GM19455 (cell line): ENCODE data around the gene OS9.
"Not testable (repeated sequence)": the region's sequence is repeated elsewhere in the genome, so short reads cannot be mapped to it uniquely, and the experiment has no call there.

ENCODE experiments used
- ATAC-seq: cut with Tn5 transposase; IDR thresholded peaks from one replicate; pipeline ENCODE4 v1.9.1; 2021; ENCODE audit not compliant: unreplicated experiment

Gene OS9

GRCh38 chr12:57694459-57695019 lies 607 bp downstream of the OS9 start:
- no peak for ATAC-seq

GRCh38 chr12:57695770-57696432 lies 2.0 kb downstream of the OS9 start:
- no peak for ATAC-seq

- ATAC-seq = no peak
These were observed 3.1 kb downstream of the OS9 start for GRCh38 chr12:57697076-57697475.

- no peak for ATAC-seq
These were observed 4.5 kb downstream of the OS9 start for GRCh38 chr12:57698414-57698813.

- no peak for ATAC-seq
These were observed 6.4 kb downstream of the OS9 start for GRCh38 chr12:57700317-57700716.

GRCh38 chr12:57707250-57707649 lies 13.3 kb downstream of the OS9 start:
- ATAC-seq = no peak

GRCh38 chr12:57708296-57708695 lies 14.4 kb downstream of the OS9 start:
- ATAC-seq = no peak

GRCh38 chr12:57712701-57713100 lies 18.8 kb downstream of the OS9 start:
- no peak for ATAC-seq

- no peak for ATAC-seq
These were observed 19.3 kb downstream of the OS9 start for GRCh38 chr12:57713209-57713608.

- ATAC-seq = not testable (repeated sequence)
These were observed 21.3 kb downstream of the OS9 start for GRCh38 chr12:57715036-57715748.

GRCh38 chr12:57715786-57716185 lies 21.9 kb downstream of the OS9 start:
- no peak for ATAC-seq

GRCh38 chr12:57716305-57716704 lies 22.4 kb downstream of the OS9 start:
- ATAC-seq = no peak

- no peak for ATAC-seq
These were observed 23.2 kb downstream of the OS9 start for GRCh38 chr12:57717131-57717530.

GRCh38 chr12:57717846-57718640 lies 24.1 kb downstream of the OS9 start:
- no peak for ATAC-seq

- ATAC-seq = no peak
These were observed 25.0 kb downstream of the OS9 start for GRCh38 chr12:57718641-57719528.

- no peak for ATAC-seq
These were observed 26.1 kb downstream of the OS9 start for GRCh38 chr12:57719777-57720605.

GRCh38 chr12:57720606-57721595 lies 27.0 kb downstream of the OS9 start:
- ATAC-seq = no peak

GRCh38 chr12:57721846-57722608 lies 28.1 kb downstream of the OS9 start:
- not testable (repeated sequence) for ATAC-seq
